Activated CD8-positive, alpha-beta T cell treated with anti-CD3 and anti-CD28 coated beads for 36 hours (primary cell): ENCODE data around the gene SCYL1. TPM values are rescaled to one million over a fixed set of nuclear protein-coding genes. Genes with fewer than 3 reads are reported as not detected.
A peak's percentile ranks its signal among the peaks of the same experiment; 100 is the strongest.

Experiments used
- ATAC-seq: fragments of 200-7000 bp; cut with Tn5 transposase; one replicate; pipeline ENCODE4 v1.10.0; 2021; ENCODE audit warnings: mild to moderate bottlenecking, moderate library complexity
- CTCF ChIA-PET: fragments of 350-600 bp; sonication (Branson Sonifier 250); formaldehyde crosslinking; loops from one replicate; lab custom pipeline; 2021; ENCODE audit warnings: antibody characterized with exemption; lab: Charles Lee
- POLR2A ChIA-PET: fragments of 350-600 bp; sonication (Branson Sonifier 250); formaldehyde crosslinking; loops from one replicate; lab custom pipeline; 2021; ENCODE audit warnings: antibody characterized with exemption; lab: Charles Lee
- DNase-seq: peaks from one replicate; pipeline ENCODE4 v3.0.0-alpha.2; 2020
- H3K27ac Mint-ChIP-seq: one replicate; pipeline ENCODE4 v1.8.0; 2021; ENCODE audit warnings: mild to moderate bottlenecking, mixed read lengths
- H3K27me3 Mint-ChIP-seq: one replicate; pipeline ENCODE4 v1.8.0; 2021; ENCODE audit warnings: mixed read lengths
- H3K36me3 Mint-ChIP-seq: one replicate; pipeline ENCODE4 v1.8.0; 2021; ENCODE audit warnings: low read depth, mixed read lengths
- H3K4me1 Mint-ChIP-seq: one replicate; pipeline ENCODE4 v1.8.0; 2021; ENCODE audit warnings: low read depth, mixed read lengths
- H3K4me3 Mint-ChIP-seq: one replicate; pipeline ENCODE4 v1.8.0; 2021; ENCODE audit warnings: mild to moderate bottlenecking, moderate library complexity, mixed read lengths
- H3K9me3 Mint-ChIP-seq: one replicate; pipeline ENCODE4 v1.8.0; 2021; ENCODE audit warnings: mixed read lengths
- intact Hi-C: fragments of 100-400 bp; cut with micrococcal nuclease; formaldehyde crosslinking; loops from one replicate; pipeline ENCODE4 v1.10.0; 2022
- total RNA-seq, 2 experiments: library from RNA; stranded (reverse); gene quantifications; one replicate each; pipeline ENCODE4 v1.2.3, GENCODE V29; 2021
- TF ChIP-seq, protein P1 (sequence below): fragments of 200-600 bp; IDR thresholded peaks from one replicate; pipeline ENCODE4 v1.8.0; 2022; ENCODE audit warnings: antibody characterized with exemption, mild to moderate bottlenecking

The SCYL1 gene
- total RNA-seq, 2 experiments from 2014 or later = 71.5 to 76.8 TPM

GRCh38 chr11:65524014-65524740, 706 bp upstream of the SCYL1 start:
- H3K36me3 Mint-ChIP-seq = peaks cover 23% of the 10 kb centered on the region
- ATAC-seq (peak; percentile 17), DNase-seq (no peak)
- peaks cover 54% of the 10 kb centered on the region for H3K4me1 Mint-ChIP-seq
- CTCF ChIA-PET = interaction anchor here (0.6 to 2.5 kb wide), 7 partner anchors 14 to 209 kb away, joined by 3 to 16 read pairs (median 7); partner anchors contain the start of genes CDC42EP2 and FAM89B
- TF ChIP-seq, protein P1, sequence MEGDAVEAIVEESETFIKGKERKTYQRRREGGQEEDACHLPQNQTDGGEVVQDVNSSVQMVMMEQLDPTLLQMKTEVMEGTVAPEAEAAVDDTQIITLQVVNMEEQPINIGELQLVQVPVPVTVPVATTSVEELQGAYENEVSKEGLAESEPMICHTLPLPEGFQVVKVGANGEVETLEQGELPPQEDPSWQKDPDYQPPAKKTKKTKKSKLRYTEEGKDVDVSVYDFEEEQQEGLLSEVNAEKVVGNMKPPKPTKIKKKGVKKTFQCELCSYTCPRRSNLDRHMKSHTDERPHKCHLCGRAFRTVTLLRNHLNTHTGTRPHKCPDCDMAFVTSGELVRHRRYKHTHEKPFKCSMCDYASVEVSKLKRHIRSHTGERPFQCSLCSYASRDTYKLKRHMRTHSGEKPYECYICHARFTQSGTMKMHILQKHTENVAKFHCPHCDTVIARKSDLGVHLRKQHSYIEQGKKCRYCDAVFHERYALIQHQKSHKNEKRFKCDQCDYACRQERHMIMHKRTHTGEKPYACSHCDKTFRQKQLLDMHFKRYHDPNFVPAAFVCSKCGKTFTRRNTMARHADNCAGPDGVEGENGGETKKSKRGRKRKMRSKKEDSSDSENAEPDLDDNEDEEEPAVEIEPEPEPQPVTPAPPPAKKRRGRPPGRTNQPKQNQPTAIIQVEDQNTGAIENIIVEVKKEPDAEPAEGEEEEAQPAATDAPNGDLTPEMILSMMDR = no peak
- peak overlapping the region; percentile 94 for H3K27ac Mint-ChIP-seq
- peak overlapping the region; percentile 74 for H3K4me3 Mint-ChIP-seq
- H3K27me3 Mint-ChIP-seq = no peaks in the 10 kb centered on the region
- no peaks in the 10 kb centered on the region for H3K9me3 Mint-ChIP-seq
- POLR2A ChIA-PET = interaction anchor here (0.6 to 4.0 kb wide), 14 partner anchors 13 to 170 kb away, joined by 3 to 42 read pairs (median 4); partner anchors contain the start of genes MALAT1, MAP3K11, NEAT1 and PCNX3
- intact Hi-C loops = no loop called here

GRCh38 chr11:65525546-65526480, 930 bp downstream of the SCYL1 start:
- ChIA-PET POLR2A (interaction anchor here (0.9 to 4.0 kb wide), 14 partner anchors 10 to 154 kb away, joined by 3 to 42 read pairs (median 4); partner anchors contain the start of genes MALAT1, MAP3K11, NEAT1 and PCNX3), CTCF (interaction anchor here (1.0 to 2.5 kb wide), 9 partner anchors 12 to 118 kb away, joined by 3 to 16 read pairs (median 7); partner anchors contain the start of gene FAM89B)
- peaks cover 29% of the 10 kb centered on the region for H3K36me3 Mint-ChIP-seq
- peak overlapping the region; percentile 76 for H3K27ac Mint-ChIP-seq
- intact Hi-C loops = no loop called here
- H3K9me3 Mint-ChIP-seq = no peaks in the 10 kb centered on the region
- no peaks in the 10 kb centered on the region for H3K27me3 Mint-ChIP-seq
- TF ChIP-seq, protein P1 = no peak
- peaks cover 65% of the 10 kb centered on the region for H3K4me1 Mint-ChIP-seq
- H3K4me3 Mint-ChIP-seq = peak overlapping the region; percentile 93
- DNase-seq (no peak), ATAC-seq (peak; percentile 2)

DNA sequence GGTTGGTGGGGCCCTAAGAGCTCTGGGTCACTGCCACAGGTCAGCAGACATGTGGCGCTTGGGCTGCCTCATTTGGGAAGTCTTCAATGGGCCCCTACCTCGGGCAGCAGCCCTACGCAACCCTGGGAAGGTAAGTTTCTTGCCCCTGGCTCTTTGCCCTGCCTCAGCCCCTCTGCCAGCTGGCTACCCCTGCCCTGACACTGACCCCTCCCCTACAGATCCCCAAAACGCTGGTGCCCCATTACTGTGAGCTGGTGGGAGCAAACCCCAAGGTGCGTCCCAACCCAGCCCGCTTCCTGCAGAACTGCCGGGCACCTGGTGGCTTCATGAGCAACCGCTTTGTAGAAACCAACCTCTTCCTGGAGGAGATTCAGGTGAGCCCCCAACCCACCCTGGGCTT, 1.9 kb downstream of the SCYL1 start:
- TF ChIP-seq, protein P1 = no peak
- POLR2A ChIA-PET = interaction anchor here (1.0 to 4.0 kb wide), 8 partner anchors 10 to 155 kb away, joined by 3 to 42 read pairs (median 6); partner anchors contain the start of genes MALAT1, MAP3K11 and PCNX3
- H3K36me3 Mint-ChIP-seq = peaks cover 37% of the 10 kb centered on the region
- H3K9me3 Mint-ChIP-seq = no peaks in the 10 kb centered on the region
- DNase-seq = no peak
- H3K27me3 Mint-ChIP-seq = no peaks in the 10 kb centered on the region
- intact Hi-C loops = no loop called here
- H3K27ac Mint-ChIP-seq = no peak overlapping the region
- CTCF ChIA-PET = interaction anchor here (1.2 to 2.4 kb wide), 5 partner anchors 9 to 119 kb away, joined by 3 to 13 read pairs (median 3); no protein-coding TSS in a partner anchor
- peak overlapping the region; percentile 93 for H3K4me3 Mint-ChIP-seq
- no peak for ATAC-seq
- peaks cover 63% of the 10 kb centered on the region for H3K4me1 Mint-ChIP-seq

- no peak overlapping the region for H3K4me3 Mint-ChIP-seq
- TF ChIP-seq, protein P1 = no peak
- DNase-seq (no peak), ATAC-seq (no peak)
- H3K36me3 Mint-ChIP-seq = peaks cover 43% of the 10 kb centered on the region
- POLR2A ChIA-PET = interaction anchor here (0.9 to 1.2 kb wide), 5 partner anchors 8 to 109 kb away, joined by 3 to 5 read pairs (median 3); partner anchors contain the start of gene SIPA1
- H3K4me1 Mint-ChIP-seq = peaks cover 41% of the 10 kb centered on the region
- peak overlapping the region; percentile 36 for H3K27ac Mint-ChIP-seq
- CTCF ChIA-PET = interaction anchor here (1.0 to 5.6 kb wide), 4 partner anchors 12 to 65 kb away, joined by 3 to 47 read pairs (median 4); partner anchors contain the start of gene EHBP1L1
- H3K9me3 Mint-ChIP-seq = no peaks in the 10 kb centered on the region
- H3K27me3 Mint-ChIP-seq = no peaks in the 10 kb centered on the region
- intact Hi-C loops = no loop called here
Observed at GRCh38 chr11:65528819-65529350, 4.0 kb downstream of the SCYL1 start.
